HL-60/S4 treated with retinoic acid at 250 ng/mL for 4 days and 3 days (cell line): Measurements from ENCODE around the gene MOXD1.
"Not testable (repeated sequence)": the region's sequence is repeated elsewhere in the genome, so short reads cannot be mapped to it uniquely, and the experiment has no call there.

Source experiments
- in situ Hi-C: fragments of 300-500 bp; cut with MboI; formaldehyde crosslinking; loops from 2 replicates; pipeline ENCODE4 v1.7.0; 2022; ENCODE audit warnings: low sequenced_read_pairs

MOXD1 gene

GRCh38 chr6:132357120-132357519, 44.2 kb downstream of the MOXD1 start:
- in situ Hi-C loops: no loop called here

GRCh38 chr6:132354517-132355167, 46.6 kb downstream of the MOXD1 start:
- in situ Hi-C loops: no loop called here

GRCh38 chr6:132351986-132352385, 49.3 kb downstream of the MOXD1 start:
- in situ Hi-C loops: not testable (repeated sequence)

GRCh38 chr6:132348231-132348630, 53.0 kb downstream of the MOXD1 start:
- in situ Hi-C loops: no loop called here

GRCh38 chr6:132344811-132345210, 56.5 kb downstream of the MOXD1 start:
- in situ Hi-C loops: no loop called here

GRCh38 chr6:132341646-132342045, 59.6 kb downstream of the MOXD1 start:
- in situ Hi-C loops: no loop called here

GRCh38 chr6:132334521-132334885, 66.8 kb downstream of the MOXD1 start:
- in situ Hi-C loops: no loop called here

GRCh38 chr6:132333639-132334520, 67.4 kb downstream of the MOXD1 start:
- in situ Hi-C loops: no loop called here

GRCh38 chr6:132330759-132331158, 70.5 kb downstream of the MOXD1 start:
- in situ Hi-C loops: no loop called here

- in situ Hi-C loops: no loop called here
These were observed 78.9 kb downstream of the MOXD1 start for GRCh38 chr6:132322398-132322797.

GRCh38 chr6:132320007-132320406, 81.3 kb downstream of the MOXD1 start:
- in situ Hi-C loops: no loop called here

- in situ Hi-C loops: no loop called here
These were observed 84.3 kb downstream of the MOXD1 start for GRCh38 chr6:132316970-132317369.

- in situ Hi-C loops: no loop called here
These were observed 86.8 kb downstream of the MOXD1 start for GRCh38 chr6:132314432-132314831.

GRCh38 chr6:132310921-132311320, 90.4 kb downstream of the MOXD1 start:
- in situ Hi-C loops: no loop called here

GRCh38 chr6:132310151-132310550, 91.1 kb downstream of the MOXD1 start:
- in situ Hi-C loops: not testable (repeated sequence)

- in situ Hi-C loops: no loop called here
These were observed 96.4 kb downstream of the MOXD1 start for GRCh38 chr6:132304891-132305305.

GRCh38 chr6:132300323-132300949, 100.8 kb downstream of the MOXD1 start:
- in situ Hi-C loops: no loop called here

GRCh38 chr6:132298344-132298949, 102.8 kb downstream of the MOXD1 start:
- in situ Hi-C loops: no loop called here

- in situ Hi-C loops: no loop called here
These were observed 111.5 kb downstream of the MOXD1 start for GRCh38 chr6:132289756-132290155.

- in situ Hi-C loops: no loop called here
These were observed 114.2 kb downstream of the MOXD1 start for GRCh38 chr6:132287101-132287500.

GRCh38 chr6:132286298-132287019, 114.8 kb downstream of the MOXD1 start:
- in situ Hi-C loops: no loop called here
